Measurements from ENCODE around the gene SMYD3.
"Not testable (repeated sequence)": the region's sequence is repeated elsewhere in the genome, so short reads cannot be mapped to it uniquely, and the experiment has no call there.

SMYD3 gene

DNA sequence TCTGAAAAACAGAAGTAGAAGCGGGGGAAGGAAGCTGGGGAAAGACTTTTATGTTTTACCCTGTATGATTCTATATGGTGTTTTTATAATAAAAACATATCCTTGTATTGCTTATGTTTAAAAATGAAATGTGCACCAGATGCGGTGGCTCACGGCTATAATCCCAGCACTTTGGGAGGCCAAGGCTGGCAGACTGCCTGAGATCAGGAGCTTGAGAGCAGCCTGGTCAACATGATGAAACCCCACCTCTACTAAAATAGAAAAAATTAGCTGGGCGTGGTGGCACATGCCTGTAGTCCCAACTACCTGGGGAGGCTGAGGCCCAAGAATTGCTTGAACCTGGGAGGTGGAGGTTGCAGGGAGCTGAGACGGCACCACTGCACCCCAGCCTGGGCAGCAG, 155.4 kb downstream of the SMYD3 start:
- no peak for DNase-seq (ENCODE audit: low read depth)

DNA sequence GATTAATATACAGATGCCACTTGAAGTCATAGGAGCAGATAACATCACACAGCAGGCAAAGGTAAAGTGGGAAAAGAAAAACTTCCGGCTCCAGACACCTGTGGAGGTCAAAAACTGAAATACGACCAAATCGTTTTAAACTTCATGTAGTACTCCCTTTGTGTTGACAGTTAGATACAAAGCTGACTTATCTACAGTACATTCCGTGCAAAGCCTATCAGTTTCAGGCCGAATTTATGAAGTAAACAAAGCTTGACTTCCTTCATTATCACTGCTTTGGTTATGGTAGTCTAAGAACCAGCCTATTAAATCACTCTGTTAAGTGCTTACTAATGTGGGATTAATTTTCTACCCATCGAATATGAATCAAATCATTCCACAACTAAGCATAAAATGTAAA, 156.3 kb downstream of the SMYD3 start:
- DNase-seq (ENCODE audit: low read depth), result no peak

DNA sequence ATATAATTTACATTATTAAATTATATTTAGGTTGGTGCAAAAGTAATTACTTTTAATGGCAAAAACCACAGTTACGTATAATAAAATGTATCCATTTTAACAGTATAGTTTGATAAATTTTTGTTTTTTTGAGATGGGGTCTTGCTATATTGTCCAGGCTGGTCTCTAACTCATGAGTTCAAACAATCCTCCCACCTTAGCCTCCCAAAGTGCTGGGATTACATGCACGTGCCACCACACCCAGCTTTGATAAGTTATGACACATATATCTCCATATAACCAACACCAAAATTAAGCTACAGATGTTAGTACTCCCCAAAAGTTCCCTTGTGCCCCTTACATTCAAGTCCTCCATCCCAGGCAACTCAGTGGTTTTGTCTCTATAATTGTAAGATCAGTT, 163.1 kb downstream of the SMYD3 start:
- no peak for DNase-seq (ENCODE audit: low read depth)

DNA sequence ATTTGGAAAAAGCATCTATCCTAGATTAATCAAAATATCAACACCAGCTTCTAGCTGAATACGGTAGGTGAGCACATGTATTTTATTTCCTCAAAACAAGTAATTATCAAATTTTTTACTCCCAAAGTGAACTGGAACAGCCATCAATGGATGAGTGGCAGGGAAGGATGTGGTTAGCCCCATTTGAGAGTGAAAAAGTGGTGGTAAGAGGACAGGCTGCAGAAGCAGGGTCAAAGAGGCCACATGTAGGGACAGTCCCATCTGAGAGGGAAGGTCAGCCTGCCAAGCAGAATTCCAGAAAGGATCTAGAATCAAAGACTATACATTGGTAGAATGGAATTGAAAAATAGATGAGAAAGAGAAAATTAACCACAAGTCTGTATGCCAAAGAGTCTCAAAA, 163.8 kb downstream of the SMYD3 start:
- no peak for DNase-seq (ENCODE audit: low read depth)

DNA sequence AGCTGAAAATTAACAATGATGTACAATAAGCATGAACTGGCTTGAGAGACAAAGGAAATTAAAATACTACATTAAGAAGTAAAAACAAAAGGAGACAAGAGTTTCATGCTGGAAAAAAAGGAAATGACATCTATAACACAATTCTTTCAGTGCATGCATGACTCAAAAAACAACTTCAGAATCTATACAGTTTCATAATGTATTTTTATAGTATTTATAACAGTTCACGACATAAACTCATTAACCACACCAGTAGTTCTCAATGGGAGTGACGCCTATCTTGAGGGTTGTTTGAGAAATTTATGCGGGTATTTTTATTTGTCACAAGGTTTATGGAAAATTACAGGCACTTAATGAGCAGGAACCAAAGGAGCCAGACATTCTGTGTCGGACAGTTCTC, 168.5 kb downstream of the SMYD3 start:
- DNase-seq (ENCODE audit: low read depth), result no peak

DNA sequence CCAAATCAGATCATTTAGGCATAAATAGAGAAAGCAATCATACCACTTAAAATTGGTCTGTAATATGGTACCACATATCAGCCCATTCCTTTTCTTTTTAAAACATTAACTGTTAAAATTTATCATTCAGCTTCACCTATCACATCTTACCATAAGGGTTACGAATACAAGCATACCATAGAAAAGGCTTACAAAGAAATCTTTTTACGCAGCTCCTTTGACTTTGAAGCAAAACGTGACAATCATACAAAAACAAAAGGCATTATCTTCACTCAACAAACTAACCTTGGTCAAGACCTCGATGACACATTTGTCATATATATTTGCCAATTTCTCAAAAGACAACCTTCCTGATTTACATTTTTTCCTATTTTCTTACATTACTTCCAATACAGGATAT, 169.0 kb downstream of the SMYD3 start:
- no peak for DNase-seq (ENCODE audit: low read depth)

DNA sequence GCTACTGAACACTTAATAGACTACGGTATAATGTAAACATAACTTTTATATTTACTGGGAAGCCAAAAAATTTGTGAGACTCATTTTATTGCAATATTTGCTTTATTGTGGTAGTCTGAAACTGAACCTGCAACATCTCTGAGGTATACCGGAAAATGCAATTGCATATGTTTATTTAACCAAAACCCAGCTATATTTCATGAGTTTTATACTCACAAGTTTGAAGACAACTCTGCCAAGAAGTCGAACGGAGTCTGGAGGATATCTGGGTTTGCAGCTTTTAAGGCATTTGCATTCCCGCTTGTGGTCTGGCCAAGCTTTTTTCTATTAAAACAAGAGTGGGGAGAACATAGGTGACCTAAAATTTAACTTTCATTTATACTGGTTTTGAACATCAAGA, 171.9 kb downstream of the SMYD3 start:
- DNase-seq (ENCODE audit: low read depth), result no peak

DNA sequence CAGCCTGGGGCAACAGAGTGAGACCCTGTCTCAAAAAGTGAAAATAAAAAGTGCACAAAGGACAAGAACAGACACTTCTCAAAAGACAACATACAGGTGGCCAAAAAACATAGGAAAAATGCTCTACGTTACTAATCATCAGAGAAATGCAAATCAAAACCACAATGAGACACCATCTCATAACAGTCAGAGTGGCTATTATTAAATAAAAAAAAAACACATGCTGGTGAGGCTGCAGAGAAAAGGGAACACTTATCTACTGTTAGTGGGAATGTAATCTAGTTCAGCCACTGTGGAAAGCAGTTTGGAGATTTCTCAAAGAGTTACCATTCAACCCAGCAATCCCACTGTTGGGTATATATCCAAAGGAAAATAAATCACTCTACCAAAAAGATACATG, 173.2 kb downstream of the SMYD3 start:
- no peak for DNase-seq (ENCODE audit: low read depth)

DNA sequence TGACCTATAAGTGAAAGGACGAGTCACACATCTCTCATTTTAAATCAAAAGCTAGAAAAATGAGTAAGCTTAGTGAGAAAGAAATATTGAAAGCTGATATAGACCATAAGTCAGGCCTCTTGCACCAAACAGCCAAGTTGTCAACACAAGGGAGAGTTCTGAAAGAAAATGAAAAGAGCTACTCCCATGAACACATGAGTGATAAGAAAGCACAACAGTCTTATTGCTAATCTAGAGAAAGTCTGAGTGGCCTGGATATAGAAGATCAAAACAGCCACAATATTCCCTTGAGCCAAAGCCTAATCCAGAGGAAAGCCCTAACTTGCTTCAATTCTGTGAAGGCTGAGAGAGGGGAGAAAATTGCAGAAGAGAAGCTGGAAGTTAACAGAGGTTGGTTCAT, 175.0 kb downstream of the SMYD3 start:
- no peak for DNase-seq (ENCODE audit: low read depth)

DNA sequence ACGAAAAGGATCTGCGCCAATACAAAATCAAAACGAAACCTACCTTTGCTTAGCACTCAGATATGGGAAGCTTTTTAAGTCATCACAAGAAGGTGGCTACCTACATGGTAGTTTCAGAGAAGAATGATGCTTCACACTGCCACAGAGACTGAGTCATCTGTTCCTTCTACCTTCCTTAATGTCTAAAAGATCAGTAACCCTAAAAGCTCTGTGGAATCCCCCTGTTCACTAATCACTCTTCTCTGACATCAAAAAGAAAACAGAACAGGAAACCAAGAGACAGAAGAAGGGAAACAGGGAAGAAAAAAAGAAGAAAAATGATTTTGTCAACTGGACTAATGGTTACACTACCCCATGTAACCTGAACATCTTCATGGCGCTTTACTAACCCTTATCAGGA, 177.2 kb downstream of the SMYD3 start:
- no peak for DNase-seq (ENCODE audit: low read depth)

DNA sequence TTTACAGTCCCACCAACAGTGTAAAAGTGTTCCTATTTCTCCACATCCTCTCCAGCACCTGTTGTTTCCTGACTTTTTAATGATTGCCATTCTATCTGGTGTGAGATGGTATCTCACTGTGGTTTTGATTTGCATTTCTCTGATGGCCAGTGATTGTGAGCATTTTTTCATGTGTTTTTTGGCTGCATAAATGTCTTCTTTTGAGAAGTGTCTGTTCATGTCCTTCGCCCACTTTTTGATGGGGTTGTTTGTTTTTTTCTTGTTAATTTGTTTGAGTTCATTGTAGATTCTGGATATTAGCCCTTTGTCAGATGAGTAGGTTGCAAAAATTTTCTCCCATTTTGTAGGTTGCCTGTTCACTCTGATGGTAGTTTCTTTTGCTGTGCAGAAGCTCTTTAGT, 177.8 kb downstream of the SMYD3 start:
- DNase-seq (ENCODE audit: low read depth), result not testable (repeated sequence)

DNA sequence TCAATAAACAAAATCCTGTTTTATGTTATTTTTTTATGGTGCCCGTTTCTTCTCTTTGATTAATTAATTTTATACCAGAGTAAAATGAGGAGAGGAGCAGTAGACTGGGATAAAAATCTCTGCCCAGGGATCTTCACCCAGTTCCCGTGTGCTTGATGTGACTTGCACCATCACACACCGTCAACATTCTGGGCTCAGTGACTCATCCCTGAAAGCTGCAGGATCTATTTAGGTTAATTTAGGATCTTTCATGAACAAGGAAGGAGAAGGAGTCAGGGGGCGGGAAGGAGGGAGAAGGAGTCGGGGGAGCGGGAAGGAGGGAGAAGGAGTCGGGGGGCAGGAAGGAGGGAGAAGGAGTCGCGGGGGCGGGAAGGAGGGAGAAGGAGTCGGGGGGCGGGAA, 182.4 kb downstream of the SMYD3 start:
- DNase-seq (ENCODE audit: low read depth), result no peak

DNA sequence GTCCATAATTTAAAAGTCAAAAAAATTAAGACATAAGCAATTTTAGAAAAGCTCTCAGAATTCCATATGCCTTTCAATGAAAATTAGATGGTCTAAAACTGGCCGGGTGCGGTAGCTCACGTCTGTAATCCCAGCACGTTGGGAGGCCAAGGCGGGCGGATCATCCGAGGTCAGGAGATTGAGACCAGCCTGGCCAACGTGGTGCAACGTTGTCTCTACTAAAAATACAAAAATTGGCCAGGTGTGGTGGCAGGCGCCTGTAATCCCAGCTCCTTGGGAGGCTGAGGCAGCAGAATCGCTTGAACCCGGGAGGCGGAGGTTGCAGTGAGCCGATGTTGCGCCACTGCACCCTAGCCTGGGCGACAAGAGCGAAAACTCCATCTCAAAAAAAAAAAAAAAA, 183.0 kb downstream of the SMYD3 start:
- not testable (repeated sequence) for DNase-seq (ENCODE audit: low read depth)

DNA sequence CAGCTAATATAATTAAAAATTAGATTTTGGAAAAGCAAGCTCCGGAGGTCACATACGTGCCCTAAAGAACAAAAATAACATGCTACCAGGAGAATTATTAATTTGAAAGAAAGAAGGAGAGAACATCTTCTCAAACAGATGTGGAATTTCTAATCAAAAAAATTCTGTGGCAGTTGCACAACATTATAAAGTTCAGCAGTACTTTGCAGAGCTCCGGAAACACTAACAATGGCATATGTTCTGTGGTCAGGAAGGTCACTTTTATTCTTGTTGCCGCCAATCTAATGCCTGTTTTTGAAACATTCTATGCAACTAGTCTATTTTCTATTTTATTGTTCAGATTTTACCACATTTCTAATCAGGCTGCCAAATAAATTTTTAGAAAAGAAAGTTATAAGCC, 186.8 kb downstream of the SMYD3 start:
- DNase-seq (ENCODE audit: low read depth), result no peak

DNA sequence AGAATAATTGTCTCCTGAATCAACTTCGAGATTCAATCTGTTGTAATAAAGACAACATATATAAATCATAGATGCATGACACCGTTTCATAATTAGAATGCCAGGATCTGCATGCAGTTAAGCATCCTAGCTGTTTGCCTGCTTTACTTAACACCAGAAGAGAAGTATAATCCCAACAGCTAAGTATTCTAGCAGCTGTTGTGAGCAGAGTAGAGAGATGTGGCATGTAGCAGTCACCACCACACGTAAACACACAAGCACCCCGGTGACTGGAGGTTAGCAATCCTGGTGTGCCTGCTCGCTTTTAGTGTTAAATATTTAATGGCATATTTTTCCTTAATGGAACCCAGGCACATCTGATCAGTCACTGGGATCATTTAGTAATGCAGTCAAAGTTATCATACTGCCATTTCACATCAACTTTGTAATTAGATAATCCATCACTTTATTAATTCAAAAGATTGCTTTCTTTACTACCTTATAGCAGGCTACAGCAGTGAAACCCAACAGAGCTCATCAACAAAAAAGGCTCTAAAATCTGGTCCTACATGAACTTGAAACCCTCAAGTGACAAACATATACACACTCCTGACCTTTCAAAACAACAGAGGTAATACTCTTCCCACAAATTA, 187.9 kb downstream of the SMYD3 start:
- DNase-seq (ENCODE audit: low read depth), result no peak

DNA sequence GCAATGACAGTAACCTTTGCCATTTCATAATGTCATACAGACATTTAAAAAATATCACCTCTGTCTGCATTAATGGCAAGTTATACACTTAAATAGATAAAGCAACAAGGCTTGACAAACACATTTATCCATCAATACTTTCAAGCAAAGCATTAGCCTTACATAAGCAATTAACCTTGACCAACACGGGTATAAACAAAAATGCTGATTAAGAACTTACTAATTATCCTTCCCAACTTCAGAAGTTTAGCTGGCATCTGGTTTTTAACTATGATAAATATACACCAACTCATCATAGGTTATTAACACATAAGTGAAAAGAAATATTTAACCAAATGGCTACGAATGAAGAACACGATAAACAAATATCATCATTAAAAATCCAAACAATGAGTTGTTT, 188.5 kb downstream of the SMYD3 start:
- no peak for DNase-seq (ENCODE audit: low read depth)

DNA sequence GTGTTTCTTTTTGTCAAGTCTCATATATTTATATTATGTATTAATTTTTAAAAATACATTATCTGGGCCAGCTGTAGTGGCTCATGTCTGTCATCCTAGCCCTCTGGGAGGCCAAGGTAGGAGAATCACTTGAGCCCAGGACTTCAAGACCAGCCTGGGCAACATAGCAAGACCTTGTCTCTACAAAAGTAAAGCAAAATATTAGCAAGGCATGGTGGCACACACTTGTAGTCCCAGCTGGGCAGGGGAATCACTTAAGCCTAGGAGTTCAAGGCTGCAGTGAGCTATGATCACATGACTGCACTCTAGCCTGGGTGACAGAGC, 189.1 kb downstream of the SMYD3 start:
- no peak for DNase-seq (ENCODE audit: low read depth)

DNA sequence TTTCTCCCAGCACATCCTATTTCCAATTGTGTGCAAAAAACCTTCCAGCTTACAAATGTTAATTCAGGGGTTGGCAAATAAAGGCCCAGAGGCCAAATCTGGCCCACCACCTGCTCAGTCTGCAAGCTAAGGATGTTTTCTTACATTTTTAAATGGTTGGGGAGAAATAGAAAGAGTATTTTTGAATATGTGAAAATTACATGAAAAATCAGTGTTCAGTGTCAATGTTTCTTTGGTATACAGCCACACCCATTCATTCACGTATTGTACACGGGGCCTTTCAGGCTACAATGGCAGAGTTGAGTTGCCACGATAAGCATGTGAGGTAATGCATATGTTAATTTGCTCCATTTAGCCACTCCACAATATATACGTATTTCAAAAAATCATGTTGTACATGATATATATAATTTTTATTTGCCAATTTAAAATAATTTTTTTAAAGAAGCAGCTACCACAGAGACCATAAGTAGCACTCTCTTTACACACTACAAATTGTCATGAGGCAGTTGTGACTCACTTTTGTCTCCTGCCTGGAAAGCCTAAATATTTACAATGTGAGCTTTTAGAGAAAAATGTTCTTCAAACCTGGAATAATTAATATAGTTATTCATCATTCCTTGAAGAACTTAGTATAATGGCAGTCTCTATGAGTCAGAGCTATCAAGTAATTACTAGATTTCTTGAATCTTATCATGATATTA, 189.6 kb downstream of the SMYD3 start:
- no peak for DNase-seq (ENCODE audit: low read depth)

DNA sequence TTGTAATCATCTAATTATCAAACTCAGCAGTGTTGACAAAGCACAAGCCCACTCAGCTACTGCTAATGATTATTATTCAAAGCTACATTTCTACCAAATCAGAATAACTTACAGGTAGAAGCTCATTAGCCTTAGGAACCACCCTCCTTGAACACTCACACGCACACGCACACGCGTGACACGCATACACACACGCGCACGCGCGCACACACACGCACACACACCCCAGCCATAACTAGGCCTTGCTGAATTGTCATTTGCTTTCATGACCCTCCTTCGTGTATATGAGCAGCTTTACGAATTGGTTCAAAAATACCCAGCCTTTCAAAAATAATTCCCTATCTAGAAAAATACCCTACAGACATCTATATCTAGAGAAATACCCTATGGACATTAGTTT, 195.6 kb downstream of the SMYD3 start:
- no peak for DNase-seq (ENCODE audit: low read depth)

DNA sequence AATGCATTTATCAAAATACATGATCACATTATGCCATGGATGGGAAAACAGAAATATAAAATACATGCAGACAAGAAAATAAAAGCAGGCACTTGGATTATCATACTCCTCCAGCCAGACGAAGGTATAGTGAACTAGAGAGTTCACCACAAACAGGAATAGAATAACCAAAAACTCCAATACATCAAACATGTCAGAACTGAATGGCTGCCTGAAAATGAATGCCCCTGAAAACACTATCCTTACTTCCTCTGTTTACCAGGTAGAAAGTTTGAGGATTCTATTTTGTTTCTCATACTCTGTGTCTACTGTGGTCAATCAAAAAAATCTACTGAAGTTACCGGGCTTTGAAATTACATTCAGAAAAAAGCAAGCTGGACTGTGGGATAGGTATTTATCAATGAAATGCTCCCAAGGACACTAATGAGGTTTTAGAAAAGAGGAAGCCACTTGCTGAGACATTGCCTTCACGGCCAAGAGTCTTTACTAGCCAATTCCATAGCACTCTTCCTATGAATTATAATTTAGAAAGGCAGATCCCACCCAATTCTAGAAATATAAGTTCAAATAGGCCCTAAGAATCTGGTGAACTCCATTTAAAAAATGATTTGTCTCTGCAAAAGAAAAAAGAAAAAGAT, 197.7 kb downstream of the SMYD3 start:
- DNase-seq (ENCODE audit: low read depth), result no peak

DNA sequence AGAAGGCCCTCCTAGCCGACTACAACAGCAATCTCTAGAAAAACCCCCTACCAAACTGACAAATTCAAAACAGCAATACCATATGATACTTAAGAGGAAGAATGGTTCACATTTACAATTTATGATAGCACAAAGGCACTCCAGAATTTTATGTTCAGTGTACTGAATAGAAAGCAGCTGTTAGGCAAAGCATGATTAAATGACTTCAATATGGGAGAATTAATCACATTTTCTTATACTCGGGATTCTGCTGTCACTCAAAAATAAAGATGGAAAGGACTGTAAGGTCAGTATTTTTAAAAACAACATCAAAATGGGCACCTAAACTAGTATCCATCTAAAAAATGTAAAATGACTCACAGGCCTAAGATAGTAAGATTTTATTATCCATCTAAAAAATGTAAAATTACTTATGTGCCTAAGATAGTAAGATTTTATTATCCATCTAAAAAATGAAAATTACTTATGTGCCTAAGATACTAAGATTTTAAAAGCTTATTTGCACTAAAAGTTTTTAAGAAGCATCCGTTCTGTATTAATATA, 198.5 kb downstream of the SMYD3 start:
- no peak for DNase-seq (ENCODE audit: low read depth)

DNA sequence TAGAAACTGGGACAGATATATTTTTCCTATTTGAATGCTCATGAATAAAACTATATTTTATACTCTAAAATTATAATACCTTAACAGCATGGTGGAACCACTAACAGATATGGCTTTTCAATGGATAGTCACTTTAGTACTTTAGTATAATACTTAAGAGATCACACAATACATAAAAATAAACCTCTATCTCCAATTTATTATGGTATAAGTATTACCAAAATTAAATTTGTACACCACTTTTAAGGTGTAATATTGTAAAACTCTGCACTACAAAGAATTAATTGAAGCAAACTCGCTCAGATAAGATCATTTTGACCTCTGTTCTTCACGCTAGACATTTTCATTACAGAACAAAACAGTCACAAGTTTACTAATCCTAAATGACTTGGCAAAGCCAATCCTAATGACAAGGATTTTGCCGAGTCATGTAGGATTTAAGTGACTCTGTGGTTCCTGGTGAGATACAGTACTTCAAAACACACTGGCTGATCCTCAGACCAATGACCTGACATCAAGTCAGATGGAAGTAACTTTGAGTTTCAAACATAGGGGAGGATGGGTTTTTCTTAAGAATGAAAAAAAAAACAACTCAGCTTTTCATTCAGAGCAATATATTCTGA, 200.6 kb downstream of the SMYD3 start:
- no peak for DNase-seq (ENCODE audit: low read depth)
